ENCODE results near the gene VKORC1L1.
"Not testable (repeated sequence)": the region's sequence is repeated elsewhere in the genome, so short reads cannot be mapped to it uniquely, and the experiment has no call there.

The VKORC1L1 gene

DNA sequence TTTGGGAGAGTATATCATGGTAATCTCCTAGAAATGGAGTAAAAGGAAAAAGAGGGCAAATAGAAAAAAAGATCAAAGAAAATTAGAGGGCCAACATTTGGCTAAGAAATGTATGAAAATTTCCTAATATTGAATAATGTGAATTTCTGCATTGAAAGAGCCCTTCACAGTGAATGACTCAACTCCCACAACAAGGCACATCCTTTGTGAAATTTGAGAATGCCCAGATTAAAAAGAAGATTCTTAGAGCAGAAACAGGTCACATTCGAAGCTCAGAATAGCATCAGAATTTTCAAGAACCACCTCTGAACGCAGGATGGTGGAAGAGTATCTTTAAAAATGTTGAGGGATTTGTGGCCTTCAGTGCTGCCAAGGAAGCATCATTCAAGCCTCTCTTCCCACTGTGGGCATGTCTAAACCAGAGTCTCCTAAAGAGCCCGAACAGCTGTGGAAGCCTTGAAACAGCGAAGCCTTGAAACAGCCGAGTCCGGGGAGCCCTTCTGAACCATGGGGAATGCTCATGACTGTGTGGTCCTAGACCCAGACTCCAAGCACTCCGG lies 65.5 kb downstream of the VKORC1L1 start:
- no peak for DNase-seq (ENCODE audit: low read depth in 3 of 3)

DNA sequence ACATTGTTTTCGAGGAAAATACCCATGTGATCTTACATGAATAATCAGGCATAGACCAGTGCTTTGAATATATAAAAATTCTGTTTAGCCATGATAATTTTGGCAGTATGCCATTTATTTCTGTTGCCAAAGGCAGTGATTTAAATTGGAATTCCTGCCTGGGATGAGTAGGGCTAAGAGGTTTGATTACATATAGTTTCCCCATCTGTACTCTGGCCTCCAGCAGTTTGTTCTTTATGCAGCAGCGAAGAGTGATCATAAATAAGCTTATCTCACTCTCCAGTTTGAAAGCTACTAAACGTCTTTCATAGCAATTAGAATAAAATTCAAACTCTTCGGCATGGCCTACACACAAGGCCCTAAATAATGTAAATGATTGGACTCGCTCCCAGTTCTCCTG lies 72.9 kb downstream of the VKORC1L1 start:
- DNase-seq (ENCODE audit: low read depth in 3 of 3): not testable (repeated sequence)

DNA sequence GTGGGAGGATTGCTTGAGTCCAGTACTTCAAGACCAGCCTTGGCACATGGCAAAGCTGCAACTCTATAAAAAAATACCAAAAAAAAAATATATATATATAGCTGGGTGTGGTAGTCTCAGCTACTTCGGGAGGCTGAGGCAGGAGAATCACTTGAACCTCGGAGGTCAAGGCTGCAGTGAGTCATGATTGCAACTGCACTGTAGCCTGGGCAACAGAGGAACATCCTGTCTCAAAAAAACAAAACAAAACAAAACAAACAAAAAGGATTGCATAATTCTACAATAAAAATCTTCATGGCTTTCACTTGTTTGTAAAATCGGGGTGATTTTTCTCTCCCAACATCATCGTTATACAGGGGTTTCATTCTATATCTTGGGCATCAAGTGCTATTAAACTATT lies 74.0 kb downstream of the VKORC1L1 start:
- DNase-seq (ENCODE audit: low read depth in 3 of 3): no peak

DNA sequence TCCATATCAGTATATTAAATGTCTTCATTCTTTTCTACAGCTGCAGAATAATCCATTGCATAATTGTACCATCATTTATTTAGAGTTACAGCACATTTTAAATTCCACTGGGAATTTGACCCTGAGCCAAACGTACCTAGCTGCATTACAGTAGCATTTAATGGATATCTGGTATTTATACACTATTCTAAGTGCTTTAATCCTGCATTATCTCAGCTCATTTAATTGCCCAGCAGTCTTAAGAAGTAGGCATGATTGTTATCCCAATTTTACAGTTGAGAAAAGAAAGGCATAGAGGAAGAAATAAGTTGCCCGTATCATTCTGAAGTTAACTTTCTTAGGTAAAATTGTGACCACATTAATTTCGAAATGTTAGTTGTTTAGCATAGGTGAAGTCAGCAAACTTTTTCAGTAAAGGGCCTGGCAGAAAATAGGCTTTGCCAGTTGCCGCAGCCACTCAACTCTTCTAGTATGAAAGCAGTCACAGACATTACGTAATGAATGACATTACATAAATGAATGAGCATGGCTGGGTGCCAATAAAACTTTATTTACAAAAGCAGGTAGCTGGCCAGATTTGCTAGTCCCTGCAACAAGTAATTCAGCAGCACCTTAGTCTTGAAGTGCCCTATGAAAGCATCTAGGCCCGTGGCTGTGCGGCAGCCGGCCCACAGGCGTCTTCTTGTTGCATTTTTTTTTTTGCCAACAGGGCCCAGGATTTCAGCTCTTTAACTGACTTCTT lies 79.1 kb downstream of the VKORC1L1 start:
- DNase-seq (ENCODE audit: low read depth in 3 of 3): no peak

DNA sequence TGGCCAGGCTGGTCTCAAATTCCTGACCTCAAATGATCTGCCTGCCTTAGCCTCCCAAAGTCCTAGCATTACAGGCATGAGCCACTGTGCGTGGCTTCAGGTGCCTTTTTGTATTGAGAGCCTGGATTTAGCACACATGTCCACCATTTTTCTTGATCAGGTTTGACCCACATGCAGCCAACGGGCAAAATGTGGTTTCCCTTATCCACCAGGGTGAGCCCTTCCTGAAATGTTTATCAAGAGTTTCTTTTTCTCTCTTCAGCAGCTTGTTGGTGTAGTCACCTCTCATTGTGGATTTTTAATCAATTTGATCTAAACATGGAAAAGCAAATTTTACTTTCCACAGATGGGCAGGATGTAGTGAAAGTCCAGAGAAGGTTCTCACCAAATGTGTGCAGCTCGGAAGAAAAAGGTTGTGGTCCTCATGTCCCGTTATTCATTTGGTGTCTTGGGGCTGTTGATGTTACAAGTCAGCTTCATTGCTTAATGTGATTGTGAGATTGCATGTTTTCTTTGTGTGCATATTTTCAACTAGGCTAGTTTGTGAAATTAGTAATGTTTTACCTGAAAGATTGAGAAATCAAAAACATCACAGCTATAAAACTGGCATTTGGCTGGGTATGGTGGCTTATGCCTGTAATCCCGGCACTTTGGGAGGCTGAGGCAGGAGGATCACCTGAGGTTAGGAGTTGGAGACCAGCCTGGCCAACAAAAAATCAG lies 80.3 kb downstream of the VKORC1L1 start:
- DNase-seq (ENCODE audit: low read depth in 3 of 3): no peak

DNA sequence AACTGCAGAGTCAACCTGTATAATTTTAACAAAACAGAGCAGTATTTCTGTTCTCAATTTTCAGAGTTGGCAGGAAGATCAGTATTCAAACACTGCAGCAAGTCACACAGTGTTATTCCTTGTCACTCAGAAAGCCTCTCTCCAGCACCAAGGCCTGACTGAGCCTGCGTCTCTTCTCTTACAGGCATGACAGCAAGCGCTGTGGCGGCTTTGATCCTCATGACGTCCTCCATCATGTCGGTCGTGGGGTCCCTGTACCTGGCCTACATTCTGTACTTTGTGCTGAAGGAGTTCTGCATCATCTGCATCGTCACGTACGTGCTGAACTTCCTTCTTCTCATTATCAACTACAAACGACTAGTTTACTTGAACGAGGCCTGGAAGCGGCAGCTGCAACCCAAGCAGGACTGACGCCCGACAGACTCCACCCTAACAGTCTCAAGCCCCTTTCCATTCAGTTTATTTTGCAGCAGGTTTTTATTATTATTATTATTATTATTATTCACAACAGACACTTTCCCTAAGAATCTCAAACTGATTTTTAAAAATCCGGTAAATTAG lies 81.1 kb downstream of the VKORC1L1 start:
- no peak for DNase-seq (ENCODE audit: low read depth in 3 of 3)

DNA sequence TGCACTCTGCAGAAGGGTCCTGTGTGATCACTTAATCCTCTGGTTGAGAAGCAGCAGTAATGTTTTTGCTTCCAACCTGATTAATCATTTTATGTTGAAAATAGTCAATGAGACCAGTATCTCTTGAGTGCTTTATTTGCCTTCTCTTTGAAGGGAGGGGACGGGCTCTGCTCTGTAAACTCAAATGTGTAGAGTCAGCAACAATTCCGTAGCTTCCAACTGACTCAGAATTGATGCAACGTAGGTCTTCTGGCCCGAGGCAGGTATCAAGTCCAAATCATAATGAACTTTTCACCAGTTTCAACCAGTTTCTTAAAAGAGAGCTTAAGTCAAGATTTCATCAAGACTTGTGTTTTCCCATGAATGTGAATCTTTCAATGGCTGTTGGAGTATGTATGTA lies 82.8 kb downstream of the VKORC1L1 start:
- no peak for DNase-seq (ENCODE audit: low read depth in 3 of 3)

DNA sequence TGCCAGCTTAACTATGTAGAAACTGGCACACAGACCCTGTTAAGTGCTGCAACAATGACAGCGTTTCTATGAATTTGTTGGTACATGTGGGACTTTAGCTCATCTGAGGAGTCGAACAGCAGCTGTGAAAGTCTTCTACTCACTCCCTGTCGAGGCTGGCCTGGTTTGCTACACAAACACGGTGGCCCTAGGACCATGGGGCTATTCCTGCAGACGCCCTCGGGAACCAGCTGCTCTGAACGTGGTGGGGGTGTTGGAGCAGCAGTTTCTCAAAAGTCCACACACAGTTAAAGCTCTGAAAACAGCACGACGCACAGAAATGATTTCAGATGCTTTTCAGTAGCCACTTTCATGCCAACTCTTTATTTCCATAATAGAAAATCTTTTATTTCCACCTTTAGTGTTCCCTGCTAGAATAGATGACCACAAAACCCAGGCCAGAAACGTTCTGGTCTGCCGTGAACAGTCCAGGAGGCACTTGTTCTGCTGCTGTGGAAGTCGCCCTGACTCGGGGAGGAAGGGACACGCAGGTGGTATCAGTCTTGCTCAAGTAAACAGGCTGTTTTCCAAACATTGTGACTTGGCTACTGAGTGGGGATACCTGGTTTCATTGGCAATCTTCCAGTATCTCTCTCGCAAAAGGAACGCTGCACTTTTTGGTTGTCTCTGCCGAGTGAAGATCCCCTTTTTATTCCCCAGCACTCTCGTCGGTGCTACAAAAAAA lies 87.6 kb downstream of the VKORC1L1 start:
- no peak for DNase-seq (ENCODE audit: low read depth in 3 of 3)

DNA sequence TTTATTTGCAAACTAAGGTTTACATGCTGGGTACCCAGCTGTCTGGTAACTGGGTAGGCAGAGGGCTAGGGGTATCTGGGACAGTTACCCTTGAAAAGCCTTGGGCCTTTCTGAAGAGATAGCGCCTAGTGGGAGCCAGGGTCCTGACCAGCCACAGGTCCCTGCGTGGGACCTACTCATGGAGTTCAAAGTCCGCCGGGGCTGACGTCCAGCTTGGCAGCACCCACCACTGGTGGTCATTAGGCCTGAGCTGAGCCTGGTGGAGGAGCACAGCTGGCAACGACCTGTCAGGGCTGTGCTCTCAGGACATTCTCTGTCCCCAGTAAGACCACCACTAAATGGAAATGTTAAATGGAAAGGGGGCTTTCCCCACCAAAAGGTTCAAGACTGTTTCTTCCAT lies 89.2 kb downstream of the VKORC1L1 start:
- no peak for DNase-seq (ENCODE audit: low read depth in 3 of 3)

DNA sequence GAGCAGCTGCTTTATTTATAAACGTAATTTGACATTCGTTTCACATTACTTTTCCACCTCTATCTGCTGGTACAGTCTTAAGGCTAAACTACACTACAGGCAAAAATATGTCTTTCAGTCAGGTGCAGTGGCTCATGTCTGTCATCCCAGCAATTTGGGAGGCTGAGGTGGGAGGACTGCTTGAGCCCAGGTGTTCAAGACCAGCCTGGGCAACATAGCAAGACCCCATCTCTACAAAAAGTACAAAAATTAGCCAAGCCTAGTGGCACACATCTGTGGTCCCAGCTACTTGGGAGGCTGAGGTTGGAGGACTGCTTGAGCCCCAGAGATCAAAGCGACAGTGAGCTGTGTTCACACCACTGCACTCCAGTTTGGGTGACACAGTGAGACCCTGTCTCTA lies 91.8 kb downstream of the VKORC1L1 start:
- DNase-seq (ENCODE audit: low read depth in 3 of 3): not testable (repeated sequence)

DNA sequence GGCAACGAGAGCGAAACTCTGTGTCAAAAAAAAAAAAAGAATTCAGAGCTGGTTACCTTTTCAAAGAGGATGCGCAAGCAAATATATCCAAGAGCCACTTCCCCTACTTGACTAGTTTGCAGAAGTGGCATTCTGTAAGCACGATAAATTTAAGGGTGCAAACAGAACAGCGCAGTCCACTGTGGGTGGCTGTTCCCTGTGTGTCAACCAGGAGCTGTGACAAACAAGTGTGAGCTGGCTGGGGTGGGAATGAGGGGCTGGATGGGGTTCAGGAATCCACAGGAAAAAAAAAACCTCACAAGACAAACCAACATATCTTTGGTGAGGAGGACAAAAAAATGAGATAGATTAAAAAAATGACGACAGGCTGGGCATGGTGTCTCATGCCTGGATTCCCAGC lies 93.3 kb downstream of the VKORC1L1 start:
- DNase-seq (ENCODE audit: low read depth in 3 of 3): no peak

DNA sequence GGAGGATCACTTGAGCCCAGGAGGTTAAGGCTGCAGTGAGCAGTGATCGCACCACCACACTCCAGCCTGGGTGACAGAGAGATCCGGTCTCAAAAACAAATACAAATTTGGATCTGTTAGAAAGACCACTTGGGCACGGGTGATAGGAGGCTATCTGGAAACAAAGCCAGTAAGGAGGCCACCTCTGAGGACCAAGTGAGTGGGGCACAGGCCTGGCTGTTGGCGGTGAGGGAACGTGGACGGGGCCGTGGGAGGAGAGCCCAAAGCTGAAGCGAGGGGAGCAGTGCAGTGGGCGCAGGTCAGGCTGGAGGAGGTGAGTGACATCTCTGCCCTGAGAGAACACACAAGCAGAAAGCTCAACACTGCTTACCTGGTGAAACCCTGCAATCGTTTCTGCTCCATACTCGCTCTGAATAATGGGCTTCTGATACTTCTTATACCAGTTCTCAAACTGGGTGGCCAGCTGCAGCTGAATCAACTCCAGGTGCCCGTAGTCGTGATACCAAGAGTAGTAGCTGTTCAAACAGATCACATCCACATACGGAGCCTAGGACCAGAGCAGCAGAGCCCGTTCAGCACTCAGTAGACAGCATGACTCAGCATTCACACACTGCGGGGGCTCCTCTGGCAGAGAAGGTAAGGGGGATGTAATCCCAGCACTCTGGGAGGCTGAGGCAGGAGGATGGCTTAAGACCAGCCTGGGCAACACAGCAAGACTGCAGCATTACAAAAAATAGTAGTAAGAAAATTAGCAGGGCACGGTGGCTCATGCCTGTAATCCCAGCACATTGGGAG lies 94.7 kb downstream of the VKORC1L1 start:
- no peak for DNase-seq (ENCODE audit: low read depth in 3 of 3)

DNA sequence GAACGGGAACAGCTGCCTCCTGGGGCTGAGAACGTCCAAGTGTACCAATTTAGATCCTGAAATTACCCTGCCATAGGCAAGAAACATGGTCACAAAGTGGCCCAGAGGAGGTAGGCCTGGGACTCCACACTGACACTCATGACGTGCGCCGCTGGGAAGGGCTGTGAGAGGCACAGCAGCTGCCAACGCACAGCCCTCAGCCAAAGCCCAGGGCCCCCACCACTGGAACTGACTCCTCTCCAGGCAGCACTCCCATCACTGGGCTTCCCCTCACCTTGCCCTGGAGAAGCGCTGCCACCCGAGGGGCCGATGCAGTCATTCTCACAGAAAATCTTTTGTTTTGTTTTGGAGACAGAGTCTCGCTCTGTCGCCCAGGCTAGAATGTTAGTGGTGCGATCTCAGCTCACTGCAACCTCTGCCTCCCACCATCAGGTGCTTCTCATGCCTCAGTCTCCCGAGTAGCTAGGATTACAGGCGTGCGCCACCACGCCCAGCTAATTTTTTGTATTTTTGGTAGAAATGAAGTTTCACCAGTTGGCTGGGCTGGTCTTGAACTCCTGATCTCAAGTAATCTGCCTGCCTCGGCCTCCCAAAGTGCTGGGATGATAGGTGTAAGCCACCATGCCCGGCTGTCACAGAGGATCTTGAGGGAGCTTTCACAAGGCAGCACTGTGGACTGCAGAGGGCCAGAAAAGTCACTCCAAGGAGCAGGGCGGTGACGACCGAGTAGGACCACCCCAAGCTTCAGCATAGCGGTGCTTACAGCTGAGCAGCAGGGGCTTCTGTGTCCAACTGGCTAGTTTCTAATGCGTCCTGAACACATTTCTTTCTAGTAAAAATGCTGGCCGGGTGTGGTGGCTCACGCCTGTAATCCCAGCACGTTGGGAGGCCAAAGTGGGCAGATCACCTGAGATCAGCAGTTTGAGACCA lies 95.6 kb downstream of the VKORC1L1 start:
- no peak for DNase-seq (ENCODE audit: low read depth in 3 of 3)

DNA sequence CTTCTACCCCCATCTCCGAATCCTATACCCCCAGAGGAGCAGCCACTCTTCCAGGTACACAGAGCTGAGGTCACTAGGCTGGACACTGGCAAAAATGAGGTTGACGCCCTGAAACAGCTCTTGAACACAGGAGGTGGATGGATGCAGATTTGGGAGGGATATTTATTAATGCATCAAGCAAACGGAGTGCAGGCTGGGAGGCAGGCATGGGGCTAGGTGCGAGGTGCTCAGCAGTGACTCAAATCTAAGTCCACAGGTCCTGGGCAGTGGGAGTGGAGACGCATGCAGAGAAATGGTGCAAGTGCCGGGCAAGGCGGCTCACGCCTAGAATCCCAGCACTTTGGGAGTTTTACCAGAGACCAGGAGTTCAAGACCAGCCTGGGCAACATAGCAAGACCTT lies 98.1 kb downstream of the VKORC1L1 start:
- no peak for DNase-seq (ENCODE audit: low read depth in 3 of 3)

DNA sequence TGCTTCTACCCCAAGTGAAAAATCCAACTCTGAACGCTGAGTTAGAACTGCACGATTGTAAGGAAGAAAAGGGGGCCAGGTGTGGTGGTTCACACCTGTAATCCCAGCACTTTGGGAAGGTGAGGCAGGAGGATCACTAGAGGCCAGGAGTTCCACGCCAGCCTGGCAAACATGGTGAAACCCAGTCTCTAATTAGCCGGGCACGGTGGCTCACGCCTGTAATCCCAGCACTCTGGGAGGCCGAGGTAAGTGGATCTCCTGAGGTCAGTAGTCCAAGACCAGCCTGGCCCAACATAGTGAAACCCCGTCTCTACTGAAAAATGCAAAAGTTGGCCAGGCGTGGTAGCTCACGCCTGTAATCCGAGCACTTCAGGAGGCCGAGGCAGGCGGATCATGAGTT lies 100.1 kb downstream of the VKORC1L1 start:
- DNase-seq (ENCODE audit: low read depth in 3 of 3): no peak

DNA sequence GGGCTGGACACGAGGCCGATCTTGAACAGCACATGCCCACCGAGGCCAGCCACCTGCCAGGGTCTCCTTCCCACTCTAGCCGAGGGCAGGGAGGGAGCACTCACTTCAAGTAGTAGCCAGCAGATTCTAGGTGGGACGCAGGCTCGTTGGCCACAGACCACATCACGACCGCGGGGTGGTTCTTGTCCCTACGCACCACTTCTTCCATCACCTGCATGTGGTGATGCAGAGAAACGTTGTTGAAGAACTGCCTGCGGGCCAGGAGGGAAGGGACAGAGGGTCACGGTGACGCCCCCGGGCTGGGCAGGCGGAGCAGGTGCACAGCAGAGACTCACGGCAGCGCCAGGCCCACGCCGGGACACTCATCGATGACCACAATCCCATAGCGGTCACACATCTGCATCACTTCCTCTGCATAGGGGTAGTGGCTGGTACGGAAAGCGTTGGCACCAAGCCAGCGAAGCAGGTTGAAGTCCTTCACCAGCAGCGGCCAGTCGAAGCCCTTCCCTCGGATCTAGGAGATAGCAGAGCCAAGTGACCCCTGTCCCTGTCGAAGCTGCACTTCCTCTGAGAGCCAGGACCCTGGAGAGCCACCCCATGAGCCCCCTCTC lies 101.4 kb downstream of the VKORC1L1 start:
- DNase-seq (ENCODE audit: low read depth in 3 of 3): no peak

DNA sequence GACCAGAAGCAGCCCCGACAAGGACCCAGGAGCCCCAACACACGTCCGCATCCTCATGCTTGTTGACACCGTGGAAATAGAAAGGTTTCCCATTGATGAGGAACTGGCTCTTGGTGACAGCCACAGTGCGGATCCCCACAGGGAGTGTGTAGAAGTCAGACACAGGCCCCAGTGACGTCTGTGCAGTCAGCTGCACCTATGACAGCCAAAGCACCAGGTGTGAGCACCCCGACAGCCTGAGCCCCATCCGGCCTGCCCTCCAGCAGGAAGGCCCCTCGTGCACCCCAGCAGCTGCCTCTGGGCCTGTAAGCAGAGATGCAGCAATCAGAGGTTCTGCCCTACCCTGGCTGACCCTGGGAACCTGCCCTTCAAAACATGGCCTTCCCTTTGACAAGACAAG lies 102.0 kb downstream of the VKORC1L1 start:
- no peak for DNase-seq (ENCODE audit: low read depth in 3 of 3)

DNA sequence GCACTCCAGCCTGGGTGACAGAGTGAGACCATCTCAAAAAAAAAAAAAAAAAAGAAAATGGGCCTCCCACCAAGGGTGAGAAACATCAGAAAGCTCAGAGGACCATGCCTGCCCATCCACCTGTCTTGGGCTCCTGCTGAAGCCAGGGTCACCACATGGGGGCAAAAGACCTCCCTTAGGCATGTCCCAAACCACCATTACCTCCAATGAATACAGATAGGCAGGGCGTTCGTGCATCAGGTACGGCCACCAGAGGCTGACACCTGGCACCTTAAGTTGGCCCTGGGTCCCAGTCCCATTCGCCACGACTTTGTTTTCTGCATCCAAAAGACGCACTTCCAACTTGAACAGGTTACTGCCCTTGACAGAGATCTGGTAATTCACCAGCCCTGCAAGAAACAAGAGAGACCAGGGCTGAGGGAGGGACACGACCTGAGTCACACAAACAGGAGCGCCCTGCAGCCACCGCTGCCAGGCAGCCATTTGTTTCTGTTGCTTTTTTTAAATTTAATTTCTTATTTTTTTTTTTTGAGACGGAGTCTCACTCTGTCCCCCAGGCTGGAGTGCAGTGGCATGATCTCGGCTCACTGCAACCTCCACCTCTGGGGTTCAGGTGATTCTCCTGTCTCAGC lies 103.1 kb downstream of the VKORC1L1 start:
- DNase-seq (ENCODE audit: low read depth in 3 of 3): no peak

DNA sequence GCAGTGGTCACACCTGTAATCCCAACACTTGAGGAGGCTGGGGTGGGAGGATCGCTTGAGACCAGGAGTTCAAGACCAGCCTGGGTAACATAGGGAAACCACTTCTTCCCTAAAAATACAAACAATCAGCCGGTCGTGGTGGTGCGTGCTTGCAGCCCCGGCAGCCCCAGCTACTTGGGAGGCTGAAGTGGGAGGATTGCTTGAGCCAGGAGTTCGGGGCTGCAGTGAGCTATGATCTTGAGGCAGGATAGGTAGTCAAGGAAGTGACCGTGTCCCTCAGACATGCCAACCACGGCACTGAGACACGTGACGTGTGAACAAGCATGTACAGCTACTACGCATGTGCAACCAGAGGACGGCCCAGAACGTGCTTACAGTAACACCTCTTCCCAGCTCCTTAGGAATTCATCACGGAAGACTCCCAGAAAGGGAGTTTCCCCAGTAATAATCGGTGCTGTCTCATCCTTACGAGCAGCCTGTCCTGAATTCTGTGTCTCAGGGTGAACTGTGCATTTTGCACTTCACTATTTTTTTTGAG lies 103.9 kb downstream of the VKORC1L1 start:
- no peak for DNase-seq (ENCODE audit: low read depth in 3 of 3)

All from stimulated activated CD4-positive, alpha-beta T cell treated with anti-CD3 and anti-CD28 coated beads, TNF-alpha, amount 100 ng/mL, for 48 hours (primary cell).